Measurements from ENCODE around the gene MUC4. TPM values are rescaled to one million over a fixed set of nuclear protein-coding genes. Genes with fewer than 3 reads are reported as not detected.
"Not testable (repeated sequence)": the region's sequence is repeated elsewhere in the genome, so short reads cannot be mapped to it uniquely, and the experiment has no call there.

The MUC4 gene
- total RNA-seq, 2 donors from 2014 or later = 0.35 to 2.3 TPM

DNA sequence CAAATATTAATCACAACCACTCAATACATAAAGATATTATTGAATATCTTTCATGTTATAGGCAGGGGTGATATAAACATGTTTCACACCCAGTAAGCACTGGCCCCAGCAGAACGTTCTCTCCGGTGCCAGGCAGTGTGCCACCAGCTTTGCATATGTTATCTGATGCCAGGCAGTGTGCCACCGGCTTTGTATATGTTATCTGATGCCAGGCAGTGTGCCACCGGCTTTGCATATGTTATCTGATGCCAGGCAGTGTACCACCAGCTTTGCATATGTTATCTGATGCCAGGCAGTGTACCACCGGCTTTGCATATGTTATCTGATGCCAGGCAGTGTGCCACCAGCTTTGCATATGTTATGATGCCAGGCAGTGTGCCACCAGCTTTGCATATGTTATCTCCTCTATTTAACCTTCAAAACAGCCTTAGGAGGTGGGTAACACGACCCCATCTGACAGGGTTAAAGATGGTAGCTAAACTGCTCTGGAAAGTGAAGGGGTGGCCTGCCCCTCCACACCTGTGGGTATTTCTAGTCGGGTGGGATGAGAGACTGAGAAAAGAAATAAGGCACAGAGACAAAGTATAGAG lies 84.0 kb downstream of the MUC4 start:
- H3K27ac Mint-ChIP-seq = no peak overlapping the region
- no peak overlapping the region for H3K4me3 ChIP-seq (ENCODE audit: low read length)
- no peaks in the 10 kb centered on the region for H3K4me1 ChIP-seq (ENCODE audit: control insufficient read depth, insufficient read depth, low read length)
- H3K9me3 Mint-ChIP-seq = no peaks in the 10 kb centered on the region
- H3K9ac ChIP-seq (ENCODE audit: extremely low read depth, low read length, poor library complexity, severe bottlenecking) = no peak overlapping the region
- 83 to 84% methylated on average over 6 to 7 of the region's 7 CpGs for WGBS, 2 experiments (ENCODE audit: insufficient coverage in 1 of 2, insufficient read length in 1 of 2)
- H3K27me3 ChIP-seq (ENCODE audit: control insufficient read depth, insufficient read depth, low read length, poor library complexity, severe bottlenecking) = no peaks in the 10 kb centered on the region
- H3K36me3 ChIP-seq (ENCODE audit: control insufficient read depth, insufficient read depth, low read length) = no peaks in the 10 kb centered on the region
- H3K4me1 Mint-ChIP-seq = no peaks in the 10 kb centered on the region
- TF ChIP-seq CTCF (conservative IDR thresholded peaks at IDR 0.05) = no peak
- H3K27me3 Mint-ChIP-seq (ENCODE audit: insufficient read depth) = peaks cover 4% of the 10 kb centered on the region
- H3K9me3 ChIP-seq (ENCODE audit: control insufficient read depth, low read length) = no peaks in the 10 kb centered on the region
- no peak overlapping the region for H3K4me3 Mint-ChIP-seq
- H3K27ac ChIP-seq (ENCODE audit: low read depth, low read length) = no peak overlapping the region
- no peaks in the 10 kb centered on the region for H3K36me3 Mint-ChIP-seq (ENCODE audit: low read depth)
- no peak for DNase-seq

GRCh38 chr3:195725916-195726740 lies 85.6 kb downstream of the MUC4 start:
- H3K36me3 Mint-ChIP-seq (ENCODE audit: low read depth); H3K4me3 ChIP-seq (ENCODE audit: low read length); H3K4me1 ChIP-seq (ENCODE audit: control insufficient read depth, insufficient read depth, low read length); H3K4me3 Mint-ChIP-seq; H3K27ac Mint-ChIP-seq; H3K27me3 Mint-ChIP-seq (ENCODE audit: insufficient read depth); H3K9ac ChIP-seq (ENCODE audit: extremely low read depth, low read length, poor library complexity, severe bottlenecking); H3K9me3 ChIP-seq (ENCODE audit: control insufficient read depth, low read length); H3K27me3 ChIP-seq (ENCODE audit: control insufficient read depth, insufficient read depth, low read length, poor library complexity, severe bottlenecking); H3K9me3 Mint-ChIP-seq; H3K4me1 Mint-ChIP-seq; H3K36me3 ChIP-seq (ENCODE audit: control insufficient read depth, insufficient read depth, low read length); H3K27ac ChIP-seq (ENCODE audit: low read depth, low read length): not testable (repeated sequence)
- DNase-seq = peak; percentile 44
- WGBS, 2 experiments (ENCODE audit: insufficient coverage in 1 of 2, insufficient read length in 1 of 2) = 85 to 100% methylated on average over 1 to 32 of the region's 32 CpGs

- H3K36me3 Mint-ChIP-seq (ENCODE audit: low read depth); DNase-seq; H3K36me3 ChIP-seq (ENCODE audit: control insufficient read depth, insufficient read depth, low read length); H3K27ac ChIP-seq (ENCODE audit: low read depth, low read length); H3K27me3 ChIP-seq (ENCODE audit: control insufficient read depth, insufficient read depth, low read length, poor library complexity, severe bottlenecking); H3K27ac Mint-ChIP-seq; H3K4me3 ChIP-seq (ENCODE audit: low read length); H3K27me3 Mint-ChIP-seq (ENCODE audit: insufficient read depth); H3K4me1 Mint-ChIP-seq; H3K4me3 Mint-ChIP-seq; H3K4me1 ChIP-seq (ENCODE audit: control insufficient read depth, insufficient read depth, low read length); H3K9me3 ChIP-seq (ENCODE audit: control insufficient read depth, low read length); H3K9ac ChIP-seq (ENCODE audit: extremely low read depth, low read length, poor library complexity, severe bottlenecking); H3K9me3 Mint-ChIP-seq: not testable (repeated sequence)
- 100% methylated on average over 2 of the region's 13 CpGs; no CpG with 5 or more reads in 1 of the 2 experiments for WGBS, 2 experiments (ENCODE audit: insufficient coverage in 1 of 2, insufficient read length in 1 of 2)
These were observed 87.4 kb downstream of the MUC4 start for GRCh38 chr3:195724363-195724762.

DNA sequence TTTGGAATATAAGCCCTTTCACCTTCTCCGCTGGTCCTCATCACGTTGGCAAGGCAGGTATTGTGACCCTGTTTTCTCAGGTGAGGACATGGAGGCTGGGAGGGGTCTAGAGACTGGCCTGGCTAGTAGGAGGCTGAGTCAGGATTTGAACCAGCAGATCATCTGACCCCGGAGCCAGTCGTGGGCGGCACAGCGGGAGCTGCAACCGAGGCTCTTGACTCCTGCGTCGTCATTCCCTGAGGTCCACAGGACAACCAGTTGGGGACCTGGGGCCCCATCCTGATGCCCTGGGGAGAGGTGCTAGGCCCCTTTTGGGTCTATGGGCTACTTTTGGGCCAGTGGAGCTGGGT lies 88.8 kb downstream of the MUC4 start:
- H3K36me3 ChIP-seq (ENCODE audit: control insufficient read depth, insufficient read depth, low read length); DNase-seq; H3K27me3 Mint-ChIP-seq (ENCODE audit: insufficient read depth); H3K27me3 ChIP-seq (ENCODE audit: control insufficient read depth, insufficient read depth, low read length, poor library complexity, severe bottlenecking); H3K4me3 Mint-ChIP-seq; H3K4me3 ChIP-seq (ENCODE audit: low read length); H3K9ac ChIP-seq (ENCODE audit: extremely low read depth, low read length, poor library complexity, severe bottlenecking); H3K36me3 Mint-ChIP-seq (ENCODE audit: low read depth); H3K27ac Mint-ChIP-seq; H3K9me3 ChIP-seq (ENCODE audit: control insufficient read depth, low read length); H3K9me3 Mint-ChIP-seq; H3K27ac ChIP-seq (ENCODE audit: low read depth, low read length): not testable (repeated sequence)
- H3K4me1 Mint-ChIP-seq = peaks cover 22% of the 10 kb centered on the region
- H3K4me1 ChIP-seq (ENCODE audit: control insufficient read depth, insufficient read depth, low read length) = peaks cover 12% of the 10 kb centered on the region
- WGBS, 2 experiments (ENCODE audit: insufficient coverage in 1 of 2, insufficient read length in 1 of 2) = 90 to 92% methylated on average over 2 to 9 of the region's 9 CpGs

DNA sequence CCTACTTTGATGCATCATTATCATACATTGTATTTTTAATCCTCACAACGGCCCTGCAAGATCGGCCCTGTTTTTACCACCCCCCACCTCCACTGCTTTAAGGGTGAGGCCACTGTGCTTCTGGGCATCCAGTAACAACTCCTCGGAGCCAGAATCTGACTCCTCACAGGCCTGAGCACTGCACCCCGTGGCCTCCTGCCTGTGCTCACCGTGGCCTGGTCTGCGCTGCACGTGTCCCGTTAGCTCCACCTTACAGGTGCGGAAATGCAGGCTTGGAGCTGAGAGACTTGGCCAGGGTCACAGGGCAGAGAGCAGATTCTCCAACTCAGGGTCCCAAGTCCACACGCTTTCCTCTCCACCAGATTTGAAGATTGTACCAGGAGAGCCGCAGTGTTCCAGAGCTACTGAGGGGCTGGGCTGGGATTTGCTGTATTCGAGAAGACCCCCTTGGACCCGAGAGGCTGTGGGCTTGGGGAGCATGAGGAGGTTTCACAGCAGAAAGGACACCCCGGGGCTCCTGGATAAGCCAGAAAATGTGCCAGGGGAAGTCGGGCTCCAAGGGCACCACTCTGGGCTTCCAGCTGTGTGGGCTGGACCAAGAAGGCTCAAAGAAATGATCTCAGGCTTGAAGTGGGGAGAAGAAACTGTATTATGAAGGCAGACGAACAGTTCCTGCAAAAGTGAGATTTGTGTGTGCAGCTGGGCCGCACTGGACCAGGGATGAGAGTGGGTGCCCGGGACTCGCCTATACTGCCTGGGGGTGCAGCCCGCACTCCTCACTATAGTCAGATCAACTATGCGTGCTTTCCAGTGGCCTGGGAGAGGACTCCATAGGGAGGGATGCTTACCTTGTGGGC lies 89.4 kb downstream of the MUC4 start:
- not testable (repeated sequence) for DNase-seq; H3K36me3 Mint-ChIP-seq (ENCODE audit: low read depth); H3K36me3 ChIP-seq (ENCODE audit: control insufficient read depth, insufficient read depth, low read length); H3K9me3 Mint-ChIP-seq; H3K27ac Mint-ChIP-seq; H3K27me3 Mint-ChIP-seq (ENCODE audit: insufficient read depth); H3K27ac ChIP-seq (ENCODE audit: low read depth, low read length); H3K9me3 ChIP-seq (ENCODE audit: control insufficient read depth, low read length); H3K9ac ChIP-seq (ENCODE audit: extremely low read depth, low read length, poor library complexity, severe bottlenecking); H3K4me3 ChIP-seq (ENCODE audit: low read length); H3K27me3 ChIP-seq (ENCODE audit: control insufficient read depth, insufficient read depth, low read length, poor library complexity, severe bottlenecking); H3K4me3 Mint-ChIP-seq
- 60 to 88% methylated on average over 1 to 13 of the region's 21 CpGs for WGBS, 2 experiments (ENCODE audit: insufficient coverage in 1 of 2, insufficient read length in 1 of 2)
- peaks cover 28% of the 10 kb centered on the region for H3K4me1 Mint-ChIP-seq
- peaks cover 18% of the 10 kb centered on the region for H3K4me1 ChIP-seq (ENCODE audit: control insufficient read depth, insufficient read depth, low read length)
